Lung (tissue), 12 donors: ENCODE measurements around the gene PSMA7. TPM values are rescaled to one million over a fixed set of nuclear protein-coding genes. Genes with fewer than 3 reads are reported as not detected.

Experiments used
- ATAC-seq: fragments of 200-7000 bp; cut with Tn5 transposase; one replicate; pipeline ENCODE4 v1.9.1; 2020; ENCODE audit warnings: moderate number of reproducible peaks; ENCODE audit not compliant: insufficient read depth, low FRiP score
- DNase-seq, 3 donors: peaks; one replicate each; pipeline ENCODE4 v3.0.0-alpha.2; 2013 to 2017
- H3K27ac ChIP-seq, 2 donors: one replicate each; pipeline ENCODE4 v1.5.1; 2013; ENCODE audit warnings: mild to moderate bottlenecking in 2 of 2, moderate library complexity in 2 of 2, control low read depth in 1 of 2, inconsistent platforms in 1 of 2, low read depth in 1 of 2, low read length in 1 of 2
- H3K27me3 ChIP-seq, 3 donors: one replicate each; pipeline ENCODE4 v1.5.1; 2013; ENCODE audit warnings: low read length in 2 of 3; ENCODE audit not compliant: control insufficient read depth in 3 of 3, insufficient read depth in 3 of 3
- H3K36me3 ChIP-seq, 4 donors: one replicate each; pipeline ENCODE4 v1.5.1; 2013; ENCODE audit warnings: low read length in 4 of 4, mild to moderate bottlenecking in 1 of 4, moderate library complexity in 1 of 4; ENCODE audit not compliant: control insufficient read depth in 4 of 4, insufficient read depth in 4 of 4
- H3K4me1 ChIP-seq, 5 donors: one replicate each; pipeline ENCODE4 v1.5.1; 2013; ENCODE audit warnings: low read length in 5 of 5, mild to moderate bottlenecking in 2 of 5, moderate library complexity in 1 of 5; ENCODE audit not compliant: control insufficient read depth in 5 of 5, insufficient read depth in 5 of 5
- H3K4me3 ChIP-seq: one replicate; pipeline ENCODE4 v1.5.1; 2013; ENCODE audit warnings: mild to moderate bottlenecking, control low read depth, moderate library complexity
- H3K9ac ChIP-seq, 2 donors: one replicate each; pipeline ENCODE4 v1.5.1; 2013; ENCODE audit warnings: low read length in 2 of 2, control low read depth in 1 of 2; ENCODE audit not compliant: insufficient read depth in 1 of 2
- H3K9me3 ChIP-seq, 4 donors: one replicate each; pipeline ENCODE4 v1.5.1; 2013; ENCODE audit warnings: low read length in 3 of 4, mild to moderate bottlenecking in 1 of 4, moderate library complexity in 1 of 4; ENCODE audit not compliant: control insufficient read depth in 4 of 4, insufficient read depth in 3 of 4
- WGBS, 2 donors: extraction: QIAGEN DNeasy Blood & Tissue Kit; methylation state at CpG; one replicate each; pipeline ENCODE4 v1.1.7; 2013; 5-methylcytosine and 5-hydroxymethylcytosine counted together
- polyA plus RNA-seq, 2 donors: library from polyadenylated mRNA; stranded (reverse); fragments of 200-250 nt; gene quantifications; one replicate each; pipeline ENCODE4 v1.2.1, GENCODE V29; 2013
- total RNA-seq, 2 donors: library from RNA; depleted of rRNA in 1 of 2; stranded (reverse); fragments of >200 nt in 1 of 2; gene quantifications; one replicate each; pipeline ENCODE4 v1.2.1, GENCODE V29; 2014 to 2021
- TF ChIP-seq, protein P1 (sequence below): IDR thresholded peaks from 2 replicates; pipeline ENCODE4 v1.5.1; 2012; ENCODE audit warnings: mild to moderate bottlenecking; ENCODE audit errors: control extremely low read depth, extremely low read depth
- donor health status: control.
- donor health status: control.
- donor health status: Bipolar disorder and iron deficiency.
- donor health status: healthy.
- donor health status: DM: yes; HTN: yes; CAD: no.

PSMA7 gene
- total and polyA plus RNA-seq, 4 donors, result 100 to 478 (median 258) TPM

DNA sequence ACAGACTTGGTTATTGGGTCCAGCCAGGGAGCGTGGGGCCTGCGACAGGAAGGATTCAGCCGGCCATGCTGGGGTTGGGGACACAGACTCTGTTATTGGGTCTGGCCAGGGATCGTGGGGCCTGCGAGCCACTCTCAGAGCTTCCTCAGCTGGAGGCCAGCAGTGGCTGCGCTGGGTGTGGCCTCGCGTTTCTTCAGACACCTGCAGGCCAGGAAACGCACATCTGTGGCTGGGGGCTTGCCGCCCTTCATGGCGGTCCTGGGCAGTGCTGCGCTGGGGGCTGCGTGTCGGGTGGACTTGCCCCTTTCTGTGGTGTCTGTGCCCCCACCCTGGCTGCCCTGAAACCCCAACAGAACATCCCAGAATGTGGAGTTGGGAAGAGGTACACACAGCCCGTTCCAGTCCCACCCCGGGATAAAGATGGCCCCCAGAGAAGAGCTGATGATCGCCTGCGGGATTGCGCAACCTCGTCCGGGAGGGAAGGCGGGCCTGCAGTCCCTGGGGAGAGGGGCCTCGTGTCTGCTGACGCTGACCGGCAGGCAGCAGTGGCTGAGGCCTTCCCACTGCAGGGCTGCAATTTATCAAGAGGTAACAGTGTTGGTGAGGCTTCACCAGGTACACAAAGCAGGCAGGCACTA, 22.7 kb upstream of the PSMA7 start:
- TF ChIP-seq, protein P1, sequence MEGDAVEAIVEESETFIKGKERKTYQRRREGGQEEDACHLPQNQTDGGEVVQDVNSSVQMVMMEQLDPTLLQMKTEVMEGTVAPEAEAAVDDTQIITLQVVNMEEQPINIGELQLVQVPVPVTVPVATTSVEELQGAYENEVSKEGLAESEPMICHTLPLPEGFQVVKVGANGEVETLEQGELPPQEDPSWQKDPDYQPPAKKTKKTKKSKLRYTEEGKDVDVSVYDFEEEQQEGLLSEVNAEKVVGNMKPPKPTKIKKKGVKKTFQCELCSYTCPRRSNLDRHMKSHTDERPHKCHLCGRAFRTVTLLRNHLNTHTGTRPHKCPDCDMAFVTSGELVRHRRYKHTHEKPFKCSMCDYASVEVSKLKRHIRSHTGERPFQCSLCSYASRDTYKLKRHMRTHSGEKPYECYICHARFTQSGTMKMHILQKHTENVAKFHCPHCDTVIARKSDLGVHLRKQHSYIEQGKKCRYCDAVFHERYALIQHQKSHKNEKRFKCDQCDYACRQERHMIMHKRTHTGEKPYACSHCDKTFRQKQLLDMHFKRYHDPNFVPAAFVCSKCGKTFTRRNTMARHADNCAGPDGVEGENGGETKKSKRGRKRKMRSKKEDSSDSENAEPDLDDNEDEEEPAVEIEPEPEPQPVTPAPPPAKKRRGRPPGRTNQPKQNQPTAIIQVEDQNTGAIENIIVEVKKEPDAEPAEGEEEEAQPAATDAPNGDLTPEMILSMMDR, result no peak
- Histone ChIP-seq H3K36me3 (peaks cover 5 to 64% (median 21%) of the 10 kb centered on the region in 4 donors), H3K27me3 (no peaks in the 10 kb centered on the region), H3K4me3 (no peak overlapping the region), H3K4me1 (no peaks in the 10 kb centered on the region), H3K9me3 (no peaks in the 10 kb centered on the region), H3K27ac (no peak overlapping the region), H3K9ac (no peak overlapping the region)
- DNase-seq (peak in 1 of 3 donors; percentile 47), ATAC-seq (no peak)
- WGBS, 2 donors, result 85 to 90% methylated on average over 25 of the region's 25 CpGs

DNA sequence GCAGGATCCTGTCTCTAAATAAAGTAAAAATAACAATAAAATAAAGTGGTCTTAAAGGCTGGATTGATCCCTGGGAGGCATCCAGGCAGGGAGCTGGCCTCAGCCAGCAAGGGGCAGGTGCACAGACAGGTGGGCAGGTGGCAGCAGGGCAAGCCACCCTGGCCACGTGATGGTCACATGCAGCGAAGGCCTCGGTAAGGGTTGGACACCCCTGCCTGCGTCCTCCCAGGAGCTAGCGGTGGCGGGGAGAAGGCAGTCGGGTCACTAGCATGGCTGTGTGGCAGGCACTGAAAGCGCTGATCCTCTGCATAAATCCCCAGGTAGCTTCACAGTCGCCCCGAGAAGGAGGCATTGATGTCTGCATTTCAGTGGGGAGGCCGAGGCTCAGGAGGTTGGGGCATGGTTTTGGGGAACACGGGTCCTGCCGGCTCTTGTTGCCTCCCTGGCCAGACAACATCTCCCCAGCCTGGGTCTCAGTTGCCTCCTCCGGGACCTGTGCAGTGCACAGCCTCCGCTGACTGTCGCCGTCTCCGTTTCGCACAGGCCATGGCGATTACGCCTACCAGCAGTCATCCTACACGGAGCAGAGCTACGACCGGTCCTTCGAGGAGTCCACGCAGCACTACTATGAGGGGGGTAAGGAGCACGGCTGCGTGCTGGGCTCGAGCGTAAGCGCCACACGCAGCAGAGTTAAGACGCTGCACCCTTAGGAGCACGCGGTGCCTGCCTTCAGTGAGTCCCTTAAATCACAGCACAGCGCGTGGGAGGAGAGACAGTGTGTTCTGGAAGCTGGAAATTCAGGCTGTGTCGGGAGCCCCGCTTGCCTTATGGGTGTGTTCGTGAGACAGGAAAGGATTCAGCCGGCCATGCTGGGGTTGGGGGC, 21.9 kb upstream of the PSMA7 start:
- Histone ChIP-seq H3K4me1 (no peaks in the 10 kb centered on the region), H3K9ac (no peak overlapping the region), H3K9me3 (no peaks in the 10 kb centered on the region), H3K27ac (no peak overlapping the region), H3K27me3 (no peaks in the 10 kb centered on the region), H3K36me3 (peaks cover 5 to 68% (median 21%) of the 10 kb centered on the region in 4 donors), H3K4me3 (no peak overlapping the region)
- WGBS, 2 donors, result 97% methylated on average over 41 of the region's 41 CpGs
- TF ChIP-seq, protein P1, result no peak
- ATAC-seq, result no peak
- DNase-seq, result no peak

DNA sequence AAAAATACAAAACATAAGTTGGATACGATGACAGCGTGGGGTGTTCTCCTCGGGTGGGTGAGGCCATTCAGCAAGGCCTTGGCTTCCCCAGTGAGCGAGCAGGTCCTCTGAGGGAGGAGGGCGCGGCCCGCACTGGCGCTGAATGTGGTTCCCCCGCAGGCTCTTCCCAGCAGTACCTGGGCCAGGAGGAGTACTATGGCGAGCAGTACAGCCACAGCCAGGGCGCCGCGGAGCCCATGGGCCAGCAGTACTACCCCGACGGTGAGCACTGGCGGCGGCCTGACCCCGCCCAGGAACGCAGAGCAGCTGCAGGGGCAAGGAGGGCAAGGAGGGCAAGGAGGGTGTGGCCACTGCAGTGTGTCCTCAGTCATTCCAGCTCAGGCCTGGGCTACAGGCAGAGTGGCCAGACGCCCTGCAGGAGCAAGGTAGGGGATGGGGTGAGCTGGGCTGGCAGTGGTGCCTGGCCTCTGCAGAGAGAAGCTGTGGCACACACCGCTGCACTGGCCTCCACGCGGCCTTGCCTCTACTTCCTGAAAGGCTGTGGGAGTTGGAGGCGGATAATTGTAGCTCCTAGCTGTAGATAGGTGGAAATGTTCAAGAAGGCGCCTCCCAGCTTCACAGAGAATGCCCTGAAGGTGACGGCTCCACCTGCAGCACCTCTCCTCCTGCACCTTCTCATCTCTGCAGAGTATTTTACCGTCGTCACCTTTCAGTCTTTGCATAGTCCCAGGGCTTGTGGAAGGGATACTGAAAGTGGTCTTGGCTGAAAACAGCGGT, 21.0 kb upstream of the PSMA7 start:
- DNase-seq (no peak), ATAC-seq (no peak)
- no peaks in the 10 kb centered on the region for H3K4me1 ChIP-seq
- H3K9me3 ChIP-seq, result no peaks in the 10 kb centered on the region
- H3K9ac ChIP-seq, result no peak overlapping the region
- no peak overlapping the region for H3K27ac ChIP-seq
- no peak overlapping the region for H3K4me3 ChIP-seq
- H3K27me3 ChIP-seq, result no peaks in the 10 kb centered on the region
- H3K36me3 ChIP-seq, result peaks cover 5 to 63% (median 21%) of the 10 kb centered on the region in 4 donors
- WGBS, 2 donors, result 95 to 96% methylated on average over 29 of the region's 29 CpGs
- TF ChIP-seq, protein P1, result no peak
